NCI-H128 (cell line): ENCODE results near the gene SCYL3.
A peak's percentile ranks its signal among the peaks of the same experiment; 100 is the strongest.
"Not testable (repeated sequence)": the region's sequence is repeated elsewhere in the genome, so short reads cannot be mapped to it uniquely, and the experiment has no call there.

ENCODE experiments used
- DNase-seq: peaks from one replicate; lab custom pipeline; 2025; ENCODE audit not compliant: unreplicated experiment; lab: John Stamatoyannopoulos, UW

Gene SCYL3, protein sequence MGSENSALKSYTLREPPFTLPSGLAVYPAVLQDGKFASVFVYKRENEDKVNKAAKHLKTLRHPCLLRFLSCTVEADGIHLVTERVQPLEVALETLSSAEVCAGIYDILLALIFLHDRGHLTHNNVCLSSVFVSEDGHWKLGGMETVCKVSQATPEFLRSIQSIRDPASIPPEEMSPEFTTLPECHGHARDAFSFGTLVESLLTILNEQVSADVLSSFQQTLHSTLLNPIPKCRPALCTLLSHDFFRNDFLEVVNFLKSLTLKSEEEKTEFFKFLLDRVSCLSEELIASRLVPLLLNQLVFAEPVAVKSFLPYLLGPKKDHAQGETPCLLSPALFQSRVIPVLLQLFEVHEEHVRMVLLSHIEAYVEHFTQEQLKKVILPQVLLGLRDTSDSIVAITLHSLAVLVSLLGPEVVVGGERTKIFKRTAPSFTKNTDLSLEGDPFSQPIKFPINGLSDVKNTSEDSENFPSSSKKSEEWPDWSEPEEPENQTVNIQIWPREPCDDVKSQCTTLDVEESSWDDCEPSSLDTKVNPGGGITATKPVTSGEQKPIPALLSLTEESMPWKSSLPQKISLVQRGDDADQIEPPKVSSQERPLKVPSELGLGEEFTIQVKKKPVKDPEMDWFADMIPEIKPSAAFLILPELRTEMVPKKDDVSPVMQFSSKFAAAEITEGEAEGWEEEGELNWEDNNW

GRCh38 chr1:169893645-169894423 lies at the start of gene SCYL3:
Gene SCYL3 (minus strand): TSS chr1:169893896. CDS start chr1:169888840, 5,056 bp downstream.
- DNase-seq: peak; percentile 95

DNA sequence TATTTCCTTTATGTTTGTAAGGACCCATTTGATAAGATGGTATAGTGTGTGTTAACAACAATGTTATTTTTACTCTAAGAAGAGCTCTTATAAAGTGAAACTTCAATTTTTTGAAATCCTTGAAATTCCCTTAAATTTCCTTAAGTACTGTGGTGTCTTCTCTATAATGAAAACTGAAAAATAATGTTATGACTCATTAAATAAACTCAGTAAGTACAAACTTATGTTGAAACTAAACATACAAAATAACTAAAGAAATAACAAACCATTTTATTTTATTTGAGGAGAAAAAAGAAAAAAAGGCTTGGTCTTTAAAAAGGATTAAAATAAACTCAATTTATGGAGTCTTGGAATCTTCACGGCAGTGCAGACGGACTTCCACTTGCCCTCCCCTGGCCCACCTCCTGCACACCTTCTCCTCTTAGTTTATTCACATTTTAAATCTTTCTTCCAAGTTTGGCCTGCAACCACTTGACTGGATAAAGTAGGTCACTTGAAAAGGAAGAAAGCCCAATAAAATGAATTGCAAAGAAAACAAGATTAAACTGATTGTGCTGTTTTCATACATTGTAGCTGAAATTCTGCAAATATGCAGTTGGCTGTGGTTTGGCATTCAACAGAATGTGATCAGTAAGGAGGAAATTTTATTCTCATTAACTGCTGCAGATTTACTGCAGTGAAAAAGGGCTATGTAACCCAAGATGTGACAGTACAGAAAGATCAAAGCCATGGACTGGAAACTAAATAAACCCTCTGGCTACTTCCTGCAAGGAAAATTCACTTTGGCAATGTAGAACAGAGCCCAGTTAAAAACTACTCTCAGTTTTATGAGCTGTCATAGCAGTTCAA lies 48.5 kb upstream of the SCYL3 start:
- DNase-seq: no peak

DNA sequence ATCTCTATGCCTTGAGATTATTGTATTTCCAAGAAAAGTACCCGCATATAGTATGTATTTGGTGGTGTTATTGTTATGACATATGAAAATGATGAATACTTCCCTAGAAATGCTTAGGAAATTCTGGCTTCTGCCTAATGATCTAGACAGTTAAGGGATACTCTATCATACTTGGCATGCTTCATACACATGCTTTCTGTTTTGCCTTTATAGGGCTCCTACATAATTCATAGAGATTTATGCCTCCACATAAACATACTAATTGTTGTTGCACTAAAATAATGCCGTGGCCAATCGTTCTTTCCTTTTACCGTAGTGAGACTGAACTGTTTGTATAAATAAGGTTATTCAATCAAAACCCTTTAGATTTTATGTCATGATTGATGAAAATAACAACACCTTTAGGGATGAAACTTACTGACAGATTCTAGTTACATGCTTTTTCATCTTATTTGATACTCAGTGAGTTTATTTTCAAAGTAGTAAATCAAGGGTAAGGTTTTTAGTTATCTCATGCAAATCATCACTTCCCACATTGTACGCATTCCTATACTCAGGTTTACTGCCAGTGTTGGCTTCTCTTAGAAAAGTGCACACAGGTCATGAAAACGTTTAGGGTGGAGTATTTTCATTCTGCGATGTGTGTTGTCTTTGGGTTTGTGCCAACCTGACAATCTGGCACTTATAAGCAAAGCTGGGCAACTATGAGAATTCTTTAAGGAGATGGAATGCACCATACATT lies 40.5 kb upstream of the SCYL3 start:
- no peak for DNase-seq

GRCh38 chr1:169931795-169932231 lies 38.1 kb upstream of the SCYL3 start:
- no peak for DNase-seq

DNA sequence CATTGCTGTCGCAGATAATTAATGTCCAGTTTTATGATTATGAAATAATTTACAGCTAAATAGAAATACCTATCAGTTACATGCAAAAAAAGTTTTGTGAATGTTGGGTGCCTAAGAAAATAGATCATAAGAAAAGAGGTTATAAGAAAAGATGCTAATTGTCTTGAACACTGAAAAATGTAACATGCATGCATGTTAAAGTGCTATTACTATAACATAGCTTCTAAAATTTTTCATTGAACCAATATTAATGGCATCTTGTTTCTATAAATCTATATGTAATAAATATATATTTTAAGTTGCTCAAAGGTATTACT lies 35.5 kb upstream of the SCYL3 start:
- no peak for DNase-seq

DNA sequence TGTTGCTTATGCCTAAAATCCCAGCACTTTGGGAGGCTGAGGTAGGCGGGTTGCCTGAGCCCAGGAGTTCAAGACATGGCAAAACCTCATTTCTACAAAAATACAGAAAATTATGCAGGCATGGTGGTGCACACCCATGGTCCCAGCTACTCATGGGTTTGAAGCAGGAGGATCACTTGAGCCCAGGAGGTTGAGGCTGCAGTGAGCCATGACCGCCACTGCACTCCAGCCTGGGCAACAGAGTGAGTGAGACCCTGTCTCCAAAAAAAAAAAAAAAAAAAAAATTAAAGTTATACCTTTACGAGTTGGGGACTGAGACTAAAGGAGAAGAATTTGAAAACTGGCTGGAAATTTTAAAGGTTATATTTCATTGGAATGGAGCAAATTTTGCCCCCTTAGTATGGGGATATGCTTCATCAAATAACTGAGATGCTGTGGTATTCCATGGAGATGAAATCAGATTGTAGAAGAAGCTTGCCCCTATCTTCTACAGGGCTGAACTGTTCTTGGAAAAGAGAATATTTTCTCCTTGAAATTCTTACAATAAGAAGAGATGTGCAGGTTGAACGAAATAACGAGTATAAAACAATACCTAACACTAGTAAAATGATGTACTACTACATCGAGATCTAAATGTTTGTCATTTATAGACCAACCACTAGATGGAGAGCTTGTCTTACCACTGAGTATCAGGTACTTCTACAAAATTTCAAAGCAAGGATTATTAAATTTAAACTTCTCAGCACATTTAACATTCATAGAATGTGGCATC lies 34.9 kb upstream of the SCYL3 start:
- DNase-seq: peak; percentile 11

GRCh38 chr1:169925505-169926482 lies 32.1 kb upstream of the SCYL3 start:
- no peak for DNase-seq

- no peak for DNase-seq
Observed at GRCh38 chr1:169924829-169925228, 31.1 kb upstream of the SCYL3 start.

- no peak for DNase-seq
Observed at GRCh38 chr1:169924063-169924462, 30.4 kb upstream of the SCYL3 start.

DNA sequence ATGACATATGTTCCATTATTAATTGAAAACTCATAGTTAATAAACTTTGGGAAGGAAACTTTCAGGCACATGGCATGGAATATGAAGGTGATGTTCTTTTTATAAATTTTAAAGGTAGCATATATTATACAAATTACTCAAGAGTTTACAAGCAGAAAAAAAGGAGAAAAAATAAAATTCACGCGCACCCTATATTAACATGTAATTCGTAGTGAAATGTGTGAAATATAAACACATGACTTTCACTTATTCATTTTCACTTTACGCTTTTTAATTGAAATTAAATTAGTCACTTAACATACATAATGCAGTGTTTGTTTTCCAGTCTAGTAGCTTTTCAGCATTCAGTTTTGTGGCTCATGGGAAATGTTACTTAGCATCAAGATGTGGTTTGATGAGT lies 27.4 kb upstream of the SCYL3 start:
- no peak for DNase-seq

GRCh38 chr1:169918927-169919326 lies 25.2 kb upstream of the SCYL3 start:
- DNase-seq: no peak

GRCh38 chr1:169918220-169918619 lies 24.5 kb upstream of the SCYL3 start:
- DNase-seq: not testable (repeated sequence)

GRCh38 chr1:169915150-169915549 lies 21.5 kb upstream of the SCYL3 start:
- DNase-seq: no peak

- DNase-seq: no peak
Observed at GRCh38 chr1:169914531-169914930, 20.8 kb upstream of the SCYL3 start.

DNA sequence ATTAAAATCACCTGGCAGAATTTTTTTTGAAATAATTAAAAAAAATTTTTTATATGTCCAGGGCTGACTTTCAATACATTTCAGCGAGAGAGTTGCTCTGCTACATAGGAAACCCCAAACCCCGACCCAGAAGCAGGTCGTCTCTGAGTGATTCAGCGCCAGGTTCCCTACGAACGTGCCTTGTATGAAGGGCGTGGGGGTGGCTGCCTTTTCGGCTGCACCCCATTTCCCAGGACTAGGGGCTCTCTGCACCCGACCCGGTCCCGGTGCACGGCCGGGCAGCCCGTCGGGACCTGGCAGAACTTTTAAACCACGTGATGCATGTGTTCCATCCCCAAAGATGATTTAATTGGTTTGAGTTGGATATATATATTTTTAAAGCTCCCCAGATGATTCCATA lies 15.8 kb upstream of the SCYL3 start:
- DNase-seq: no peak

- DNase-seq: no peak
Observed at GRCh38 chr1:169906938-169907337, 13.2 kb upstream of the SCYL3 start.

- no peak for DNase-seq
Observed at GRCh38 chr1:169904834-169905233, 11.1 kb upstream of the SCYL3 start.

DNA sequence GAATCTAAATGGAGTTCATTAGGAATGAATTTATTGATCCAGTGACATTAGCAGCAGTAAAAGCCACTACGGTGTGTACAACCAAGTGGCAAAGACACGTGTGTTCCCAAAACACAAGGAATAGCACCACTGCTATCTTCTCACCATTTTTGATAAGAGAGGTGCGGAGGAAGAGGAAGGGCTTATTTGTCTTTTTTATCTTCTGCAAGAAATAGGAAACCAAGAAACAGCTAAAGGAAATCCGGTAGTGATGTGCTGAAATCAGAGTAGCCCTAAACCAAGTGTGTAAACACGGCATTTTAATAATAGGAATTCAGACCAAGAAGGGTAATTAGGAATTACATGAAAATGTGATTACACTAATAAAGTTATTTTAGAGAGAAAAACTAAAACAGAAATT lies 9.1 kb upstream of the SCYL3 start:
- no peak for DNase-seq
